ENCODE measurements around the gene ZNF567.

The ZNF567 gene

DNA sequence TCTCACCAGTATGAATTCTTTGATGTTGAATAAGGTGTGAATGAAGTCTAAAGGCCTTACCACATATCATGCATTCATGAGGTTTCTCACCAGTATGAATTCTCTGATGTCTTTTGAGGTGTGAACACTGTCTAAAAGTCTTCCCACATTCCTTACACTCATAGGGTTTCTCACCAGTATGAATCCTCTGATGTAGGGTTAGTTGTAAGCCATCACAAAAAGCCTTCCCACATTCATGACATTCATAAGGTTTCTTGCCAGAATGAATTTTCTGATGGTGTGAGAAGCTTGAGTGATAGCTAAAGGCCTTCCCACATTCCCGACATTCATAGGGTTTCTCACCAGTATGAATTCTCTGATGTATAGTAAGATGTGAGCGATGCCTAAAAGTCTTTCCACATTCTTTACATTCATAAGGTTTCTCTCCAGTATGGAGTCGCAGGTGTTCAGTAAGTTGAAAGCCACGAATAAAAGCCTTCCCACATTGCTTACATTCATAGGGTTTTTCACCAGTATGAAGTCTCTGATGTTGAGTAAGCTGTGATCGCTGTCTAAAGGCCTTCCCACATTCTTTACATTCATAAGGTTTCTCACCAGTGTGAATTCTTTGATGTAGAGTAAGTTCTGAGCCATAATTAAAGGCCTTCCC is 48.4 kb upstream of the ZNF567 start (continued):
- TF ChIP-seq, protein P1, sequence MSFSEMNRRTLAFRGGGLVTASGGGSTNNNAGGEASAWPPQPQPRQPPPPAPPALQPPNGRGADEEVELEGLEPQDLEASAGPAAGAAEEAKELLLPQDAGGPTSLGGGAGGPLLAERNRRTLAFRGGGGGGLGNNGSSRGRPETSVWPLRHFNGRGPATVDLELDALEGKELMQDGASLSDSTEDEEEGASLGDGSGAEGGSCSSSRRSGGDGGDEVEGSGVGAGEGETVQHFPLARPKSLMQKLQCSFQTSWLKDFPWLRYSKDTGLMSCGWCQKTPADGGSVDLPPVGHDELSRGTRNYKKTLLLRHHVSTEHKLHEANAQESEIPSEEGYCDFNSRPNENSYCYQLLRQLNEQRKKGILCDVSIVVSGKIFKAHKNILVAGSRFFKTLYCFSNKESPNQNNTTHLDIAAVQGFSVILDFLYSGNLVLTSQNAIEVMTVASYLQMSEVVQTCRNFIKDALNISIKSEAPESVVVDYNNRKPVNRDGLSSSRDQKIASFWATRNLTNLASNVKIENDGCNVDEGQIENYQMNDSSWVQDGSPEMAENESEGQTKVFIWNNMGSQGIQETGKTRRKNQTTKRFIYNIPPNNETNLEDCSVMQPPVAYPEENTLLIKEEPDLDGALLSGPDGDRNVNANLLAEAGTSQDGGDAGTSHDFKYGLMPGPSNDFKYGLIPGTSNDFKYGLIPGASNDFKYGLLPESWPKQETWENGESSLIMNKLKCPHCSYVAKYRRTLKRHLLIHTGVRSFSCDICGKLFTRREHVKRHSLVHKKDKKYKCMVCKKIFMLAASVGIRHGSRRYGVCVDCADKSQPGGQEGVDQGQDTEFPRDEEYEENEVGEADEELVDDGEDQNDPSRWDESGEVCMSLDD (tag by site-specific recombination; IDR thresholded peaks at IDR 0.05), result no peak
- no peak for TF ChIP-seq ZNF626 (tag by site-specific recombination; IDR thresholded peaks at IDR 0.05)
- no peak for TF ChIP-seq BCL11A (tag by site-specific recombination; IDR thresholded peaks at IDR 0.05; ENCODE audit: low read depth)
- no peak for TF ChIP-seq ZNF146 (tag by site-specific recombination; IDR thresholded peaks at IDR 0.05)
- no peak for TF ChIP-seq KLF16 (tag by site-specific recombination; IDR thresholded peaks at IDR 0.05)
- TF ChIP-seq, protein P2, sequence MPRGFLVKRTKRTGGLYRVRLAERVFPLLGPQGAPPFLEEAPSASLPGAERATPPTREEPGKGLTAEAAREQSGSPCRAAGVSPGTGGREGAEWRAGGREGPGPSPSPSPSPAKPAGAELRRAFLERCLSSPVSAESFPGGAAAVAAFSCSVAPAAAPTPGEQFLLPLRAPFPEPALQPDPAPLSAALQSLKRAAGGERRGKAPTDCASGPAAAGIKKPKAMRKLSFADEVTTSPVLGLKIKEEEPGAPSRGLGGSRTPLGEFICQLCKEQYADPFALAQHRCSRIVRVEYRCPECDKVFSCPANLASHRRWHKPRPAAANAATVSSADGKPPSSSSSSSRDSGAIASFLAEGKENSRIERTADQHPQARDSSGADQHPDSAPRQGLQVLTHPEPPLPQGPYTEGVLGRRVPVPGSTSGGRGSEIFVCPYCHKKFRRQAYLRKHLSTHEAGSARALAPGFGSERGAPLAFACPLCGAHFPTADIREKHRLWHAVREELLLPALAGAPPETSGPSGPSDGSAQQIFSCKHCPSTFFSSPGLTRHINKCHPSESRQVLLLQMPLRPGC (tag by site-specific recombination; IDR thresholded peaks at IDR 0.05), result no peak
- no peak for TF ChIP-seq SP7 (tag by site-specific recombination; IDR thresholded peaks at IDR 0.05)
- TF ChIP-seq, protein P3, sequence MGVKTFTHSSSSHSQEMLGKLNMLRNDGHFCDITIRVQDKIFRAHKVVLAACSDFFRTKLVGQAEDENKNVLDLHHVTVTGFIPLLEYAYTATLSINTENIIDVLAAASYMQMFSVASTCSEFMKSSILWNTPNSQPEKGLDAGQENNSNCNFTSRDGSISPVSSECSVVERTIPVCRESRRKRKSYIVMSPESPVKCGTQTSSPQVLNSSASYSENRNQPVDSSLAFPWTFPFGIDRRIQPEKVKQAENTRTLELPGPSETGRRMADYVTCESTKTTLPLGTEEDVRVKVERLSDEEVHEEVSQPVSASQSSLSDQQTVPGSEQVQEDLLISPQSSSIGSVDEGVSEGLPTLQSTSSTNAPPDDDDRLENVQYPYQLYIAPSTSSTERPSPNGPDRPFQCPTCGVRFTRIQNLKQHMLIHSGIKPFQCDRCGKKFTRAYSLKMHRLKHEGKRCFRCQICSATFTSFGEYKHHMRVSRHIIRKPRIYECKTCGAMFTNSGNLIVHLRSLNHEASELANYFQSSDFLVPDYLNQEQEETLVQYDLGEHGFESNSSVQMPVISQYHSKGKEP (tag by site-specific recombination; IDR thresholded peaks at IDR 0.05), result no peak
- peak; percentile 82; the same call in 1 of the 2 replicates for TF ChIP-seq ZNF311 (tag by site-specific recombination; IDR thresholded peaks at IDR 0.05; ENCODE audit: borderline replicate concordance)
- TF ChIP-seq, protein P4, sequence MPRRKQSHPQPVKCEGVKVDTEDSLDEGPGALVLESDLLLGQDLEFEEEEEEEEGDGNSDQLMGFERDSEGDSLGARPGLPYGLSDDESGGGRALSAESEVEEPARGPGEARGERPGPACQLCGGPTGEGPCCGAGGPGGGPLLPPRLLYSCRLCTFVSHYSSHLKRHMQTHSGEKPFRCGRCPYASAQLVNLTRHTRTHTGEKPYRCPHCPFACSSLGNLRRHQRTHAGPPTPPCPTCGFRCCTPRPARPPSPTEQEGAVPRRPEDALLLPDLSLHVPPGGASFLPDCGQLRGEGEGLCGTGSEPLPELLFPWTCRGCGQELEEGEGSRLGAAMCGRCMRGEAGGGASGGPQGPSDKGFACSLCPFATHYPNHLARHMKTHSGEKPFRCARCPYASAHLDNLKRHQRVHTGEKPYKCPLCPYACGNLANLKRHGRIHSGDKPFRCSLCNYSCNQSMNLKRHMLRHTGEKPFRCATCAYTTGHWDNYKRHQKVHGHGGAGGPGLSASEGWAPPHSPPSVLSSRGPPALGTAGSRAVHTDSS (tag by site-specific recombination; IDR thresholded peaks at IDR 0.05), result no peak
- no peak for TF ChIP-seq ZNF791 (tag by site-specific recombination; IDR thresholded peaks at IDR 0.05)
- no peak for TF ChIP-seq ZNF777 (tag by site-specific recombination; IDR thresholded peaks at IDR 0.05; ENCODE audit: borderline replicate concordance)
- TF ChIP-seq, protein P5, sequence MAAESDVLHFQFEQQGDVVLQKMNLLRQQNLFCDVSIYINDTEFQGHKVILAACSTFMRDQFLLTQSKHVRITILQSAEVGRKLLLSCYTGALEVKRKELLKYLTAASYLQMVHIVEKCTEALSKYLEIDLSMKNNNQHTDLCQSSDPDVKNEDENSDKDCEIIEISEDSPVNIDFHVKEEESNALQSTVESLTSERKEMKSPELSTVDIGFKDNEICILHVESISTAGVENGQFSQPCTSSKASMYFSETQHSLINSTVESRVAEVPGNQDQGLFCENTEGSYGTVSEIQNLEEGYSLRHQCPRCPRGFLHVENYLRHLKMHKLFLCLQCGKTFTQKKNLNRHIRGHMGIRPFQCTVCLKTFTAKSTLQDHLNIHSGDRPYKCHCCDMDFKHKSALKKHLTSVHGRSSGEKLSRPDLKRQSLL (tag by site-specific recombination; IDR thresholded peaks at IDR 0.05), result no peak
- TF ChIP-seq ZNF610 (tag by site-specific recombination; IDR thresholded peaks at IDR 0.05; ENCODE audit: borderline replicate concordance), result no peak
- TF ChIP-seq ZNF391 (tag by site-specific recombination; IDR thresholded peaks at IDR 0.05; ENCODE audit: borderline replicate concordance, low read depth), result no peak
- TF ChIP-seq ZXDB (tag by site-specific recombination; IDR thresholded peaks at IDR 0.05), result peak; percentile 28; the same call in 1 of the 2 replicates
- TF ChIP-seq, protein P6, sequence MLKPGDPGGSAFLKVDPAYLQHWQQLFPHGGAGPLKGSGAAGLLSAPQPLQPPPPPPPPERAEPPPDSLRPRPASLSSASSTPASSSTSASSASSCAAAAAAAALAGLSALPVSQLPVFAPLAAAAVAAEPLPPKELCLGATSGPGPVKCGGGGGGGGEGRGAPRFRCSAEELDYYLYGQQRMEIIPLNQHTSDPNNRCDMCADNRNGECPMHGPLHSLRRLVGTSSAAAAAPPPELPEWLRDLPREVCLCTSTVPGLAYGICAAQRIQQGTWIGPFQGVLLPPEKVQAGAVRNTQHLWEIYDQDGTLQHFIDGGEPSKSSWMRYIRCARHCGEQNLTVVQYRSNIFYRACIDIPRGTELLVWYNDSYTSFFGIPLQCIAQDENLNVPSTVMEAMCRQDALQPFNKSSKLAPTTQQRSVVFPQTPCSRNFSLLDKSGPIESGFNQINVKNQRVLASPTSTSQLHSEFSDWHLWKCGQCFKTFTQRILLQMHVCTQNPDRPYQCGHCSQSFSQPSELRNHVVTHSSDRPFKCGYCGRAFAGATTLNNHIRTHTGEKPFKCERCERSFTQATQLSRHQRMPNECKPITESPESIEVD (tag by site-specific recombination; IDR thresholded peaks at IDR 0.05), result no peak
- 0 out of 2 replicates have a peak, but pooled peaks have one; percentile 48 for TF ChIP-seq ZNF350 (tag by site-specific recombination; IDR thresholded peaks at IDR 0.05)
- no peak for TF ChIP-seq ZNF19 (tag by site-specific recombination; IDR thresholded peaks at IDR 0.05; ENCODE audit: low read depth)
- TF ChIP-seq, protein P7, sequence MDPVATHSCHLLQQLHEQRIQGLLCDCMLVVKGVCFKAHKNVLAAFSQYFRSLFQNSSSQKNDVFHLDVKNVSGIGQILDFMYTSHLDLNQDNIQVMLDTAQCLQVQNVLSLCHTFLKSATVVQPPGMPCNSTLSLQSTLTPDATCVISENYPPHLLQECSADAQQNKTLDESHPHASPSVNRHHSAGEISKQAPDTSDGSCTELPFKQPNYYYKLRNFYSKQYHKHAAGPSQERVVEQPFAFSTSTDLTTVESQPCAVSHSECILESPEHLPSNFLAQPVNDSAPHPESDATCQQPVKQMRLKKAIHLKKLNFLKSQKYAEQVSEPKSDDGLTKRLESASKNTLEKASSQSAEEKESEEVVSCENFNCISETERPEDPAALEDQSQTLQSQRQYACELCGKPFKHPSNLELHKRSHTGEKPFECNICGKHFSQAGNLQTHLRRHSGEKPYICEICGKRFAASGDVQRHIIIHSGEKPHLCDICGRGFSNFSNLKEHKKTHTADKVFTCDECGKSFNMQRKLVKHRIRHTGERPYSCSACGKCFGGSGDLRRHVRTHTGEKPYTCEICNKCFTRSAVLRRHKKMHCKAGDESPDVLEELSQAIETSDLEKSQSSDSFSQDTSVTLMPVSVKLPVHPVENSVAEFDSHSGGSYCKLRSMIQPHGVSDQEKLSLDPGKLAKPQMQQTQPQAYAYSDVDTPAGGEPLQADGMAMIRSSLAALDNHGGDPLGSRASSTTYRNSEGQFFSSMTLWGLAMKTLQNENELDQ (tag by site-specific recombination; IDR thresholded peaks at IDR 0.05; ENCODE audit: low read depth), result no peak
- TF ChIP-seq ZNF621 (tag by site-specific recombination; IDR thresholded peaks at IDR 0.05), result no peak
- no peak for TF ChIP-seq ZBTB1 (tag by site-specific recombination; IDR thresholded peaks at IDR 0.05)
- no peak for TF ChIP-seq ZBTB17 (tag by site-specific recombination; IDR thresholded peaks at IDR 0.05)
- TF ChIP-seq ZFP37 (tag by site-specific recombination; IDR thresholded peaks at IDR 0.05), result 0 out of 2 replicates have a peak, but pooled peaks have one; percentile 43
- no peak for TF ChIP-seq SP2 (tag by site-specific recombination; IDR thresholded peaks at IDR 0.05)
